Cardiac fibroblast (primary cell): ENCODE results near the gene GCK.

ENCODE experiments used
- DNase-seq, 2 donors: peaks; one replicate each; pipeline versions ENCODE4 v3.0.0 to v3.0.0-alpha.2; 2010; ENCODE audit warnings: low read depth in 2 of 2
- H3K4me3 ChIP-seq, 2 donors: replicated peaks in 1 of 2; 1 replicate in 1 of 2; 2 replicates in 1 of 2; pipeline ENCODE4 v1.5.1; 2011; ENCODE audit warnings: low read depth in 2 of 2, low read length in 2 of 2, mild to moderate bottlenecking in 2 of 2, moderate library complexity in 1 of 2
- CTCF ChIP-seq: IDR thresholded peaks from one replicate; pipeline ENCODE4 v1.5.1; 2011; ENCODE audit warnings: low read depth, mild to moderate bottlenecking, low read length, inconsistent platforms

GCK gene

GRCh38 chr7:44101303-44101965, 87.8 kb downstream of the GCK start:
- no peak for DNase-seq
- TF ChIP-seq CTCF = no peak
- no peak overlapping the region for H3K4me3 ChIP-seq

GRCh38 chr7:44100458-44101302, 88.6 kb downstream of the GCK start:
- no peak for TF ChIP-seq CTCF
- peak; percentile 50 to 88 for DNase-seq
- H3K4me3 ChIP-seq = no peak overlapping the region

- H3K4me3 ChIP-seq = no peak overlapping the region
- no peak for DNase-seq
- no peak for TF ChIP-seq CTCF
These were observed 89.6 kb downstream of the GCK start for GRCh38 chr7:44099669-44100068.

GRCh38 chr7:44098092-44099068, 90.9 kb downstream of the GCK start:
- no peak for TF ChIP-seq CTCF
- H3K4me3 ChIP-seq = no peak overlapping the region
- DNase-seq = no peak

- H3K4me3 ChIP-seq = no peak overlapping the region
- TF ChIP-seq CTCF = no peak
- DNase-seq = no peak
These were observed 91.9 kb downstream of the GCK start for GRCh38 chr7:44097064-44097932.
